Stimulated activated CD4-positive, alpha-beta T cell treated with anti-CD3 and anti-CD28 coated beads, Interleukin-1b, Interleukin-23, amount 100 ng/mL, for 24 hours (primary cell): Measurements from ENCODE around the gene HNMT.
"Not testable (repeated sequence)": the region's sequence is repeated elsewhere in the genome, so short reads cannot be mapped to it uniquely, and the experiment has no call there.

Source experiments
- DNase-seq, 4 experiments: peaks; one replicate each; pipeline ENCODE4 v3.0.0-alpha.2; 2020; ENCODE audit warnings: low read depth in 4 of 4, low spot score in 1 of 4

HNMT gene

DNA sequence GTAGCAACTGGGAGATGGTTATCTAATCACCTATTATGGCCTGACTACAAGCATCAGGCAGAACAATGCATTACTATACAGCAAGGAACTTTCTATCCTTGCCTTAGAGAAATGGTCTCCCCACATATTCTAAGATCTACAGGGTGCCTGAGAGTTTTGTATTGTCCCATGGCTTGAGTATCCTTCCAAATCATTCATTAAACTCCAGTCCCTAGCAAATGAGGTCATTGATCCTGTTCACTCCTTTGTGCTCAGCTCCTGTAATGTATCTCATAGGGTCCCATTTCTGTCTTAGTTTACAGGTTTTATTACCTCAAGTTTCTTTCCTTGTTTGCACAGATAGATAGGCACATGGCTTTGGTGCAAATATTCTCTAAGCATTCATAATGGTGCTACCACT is 9.0 kb downstream of the HNMT start:
- no peak for DNase-seq

- DNase-seq: no peak
Observed at GRCh38 chr2:137975280-137976271, 11.3 kb downstream of the HNMT start.

DNA sequence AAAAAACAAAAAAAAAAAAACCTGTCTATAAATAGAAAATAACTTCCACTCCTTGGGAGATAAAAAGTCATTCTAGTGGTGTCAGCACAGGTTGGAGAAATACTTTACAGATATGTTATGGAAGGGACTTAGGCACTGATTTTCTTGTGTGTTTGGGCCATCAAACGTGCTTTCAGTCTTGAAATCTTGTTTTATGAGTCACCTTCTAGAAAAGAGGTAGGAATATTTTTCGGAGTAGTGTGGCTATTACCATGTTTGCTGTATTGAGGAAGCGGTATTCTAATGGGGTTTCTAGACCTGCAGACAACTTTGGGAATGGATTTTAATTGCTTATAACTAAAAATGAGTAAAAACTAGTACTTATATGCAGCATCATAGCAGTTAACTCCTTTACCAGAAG is 12.0 kb downstream of the HNMT start:
- no peak for DNase-seq

DNA sequence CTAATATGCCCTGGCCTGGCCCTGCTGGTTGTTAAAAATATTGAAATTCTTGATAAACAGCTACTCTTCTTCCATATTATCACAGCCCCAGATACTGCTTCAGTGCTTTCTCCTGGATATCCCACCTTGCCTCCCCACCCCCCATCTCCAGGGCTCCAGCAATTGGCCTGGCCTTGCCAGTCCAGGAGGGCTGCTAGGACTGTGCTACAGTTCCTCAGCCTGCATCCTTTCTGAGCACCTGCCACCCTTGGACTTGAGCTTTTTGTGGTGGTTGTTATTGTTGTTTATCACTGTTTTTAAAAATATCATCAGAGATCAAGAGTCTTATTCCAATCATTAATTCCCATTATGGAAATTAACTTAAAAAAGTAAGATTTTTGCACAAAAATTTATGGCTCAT is 13.5 kb downstream of the HNMT start:
- no peak for DNase-seq

DNA sequence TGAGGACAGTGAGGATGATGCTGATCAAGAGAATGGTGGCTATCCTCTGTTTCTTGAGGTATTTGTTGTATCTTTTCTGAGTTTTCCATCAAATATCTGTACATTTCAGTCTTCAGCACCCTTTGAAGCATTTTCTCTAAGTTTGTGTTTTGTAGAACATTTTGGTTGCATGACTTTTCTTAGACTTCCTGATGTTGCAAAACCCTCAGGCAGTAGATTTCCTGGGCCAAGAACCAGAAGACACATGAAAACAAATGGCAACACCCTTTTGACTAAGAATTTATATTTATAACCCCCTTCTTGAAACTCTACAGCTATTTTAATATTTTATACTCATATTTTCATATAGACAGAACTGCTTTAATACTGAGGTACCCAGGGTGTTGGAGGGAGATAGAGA is 16.2 kb downstream of the HNMT start:
- no peak for DNase-seq

DNA sequence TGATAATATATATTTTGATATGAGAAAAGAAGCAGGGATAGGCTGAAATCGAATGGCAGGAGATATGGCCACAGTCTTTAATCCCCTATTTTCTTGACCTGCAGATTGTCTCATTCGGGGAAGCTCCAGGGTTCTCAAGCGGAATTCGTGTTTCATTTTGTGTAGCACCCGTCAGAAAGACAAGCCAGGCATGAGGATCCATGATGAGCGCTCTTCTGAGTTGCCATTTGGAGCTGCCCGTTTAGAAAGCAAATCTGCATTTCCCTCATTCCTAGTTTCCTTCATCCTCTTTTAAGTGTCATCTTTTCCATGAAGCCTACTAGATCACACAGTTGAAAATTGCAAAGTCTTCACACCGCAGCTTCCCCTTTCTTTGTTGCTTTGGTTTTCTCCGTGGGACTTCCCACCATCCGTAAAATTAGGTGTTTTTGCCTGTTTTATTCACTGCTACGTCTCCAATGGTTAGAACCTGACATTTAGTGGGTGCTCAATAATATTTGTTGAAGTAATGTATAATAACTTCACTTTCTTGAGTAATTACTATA is 16.9 kb downstream of the HNMT start:
- no peak for DNase-seq

GRCh38 chr2:137983581-137983980 is 19.3 kb downstream of the HNMT start:
- DNase-seq: no peak

DNA sequence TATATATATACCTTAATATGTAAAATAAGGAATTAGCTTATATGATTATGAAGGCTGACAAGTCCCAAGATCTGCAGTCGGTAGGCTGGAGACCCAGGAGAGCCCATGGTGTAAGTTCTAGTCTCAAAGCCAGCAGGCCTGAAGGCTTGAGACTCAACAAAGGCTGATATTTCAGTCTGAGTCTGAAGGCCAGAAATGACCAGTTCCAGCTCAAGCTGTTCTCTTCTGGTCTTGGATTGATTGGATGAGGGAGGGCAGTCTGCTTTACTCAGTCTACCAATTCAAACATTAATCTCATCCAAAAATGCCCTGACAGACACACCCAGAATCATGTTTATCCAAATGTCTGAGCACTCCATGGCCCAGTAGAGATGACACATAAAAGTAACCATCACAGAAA is 22.0 kb downstream of the HNMT start:
- DNase-seq: no peak

GRCh38 chr2:137987011-137987410 is 22.7 kb downstream of the HNMT start:
- no peak for DNase-seq

DNA sequence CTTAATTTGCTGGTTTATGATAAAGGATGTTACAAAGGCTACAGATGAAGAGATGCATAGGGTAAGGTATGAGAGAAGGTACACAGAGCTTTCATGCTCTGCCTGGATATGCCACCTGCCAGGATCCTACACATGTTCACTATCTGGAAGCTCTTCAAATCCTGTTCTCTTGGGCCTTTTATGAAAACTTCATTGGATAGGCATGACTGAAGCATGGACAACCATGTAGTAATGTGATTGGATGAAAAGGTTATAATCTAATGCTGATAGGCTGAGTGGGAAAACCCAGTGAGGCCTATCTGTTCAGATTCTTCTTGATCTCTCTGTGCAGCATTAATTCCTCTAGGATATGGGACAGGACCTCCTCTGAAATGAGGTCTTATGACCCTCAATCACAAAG is 26.8 kb downstream of the HNMT start:
- no peak for DNase-seq

DNA sequence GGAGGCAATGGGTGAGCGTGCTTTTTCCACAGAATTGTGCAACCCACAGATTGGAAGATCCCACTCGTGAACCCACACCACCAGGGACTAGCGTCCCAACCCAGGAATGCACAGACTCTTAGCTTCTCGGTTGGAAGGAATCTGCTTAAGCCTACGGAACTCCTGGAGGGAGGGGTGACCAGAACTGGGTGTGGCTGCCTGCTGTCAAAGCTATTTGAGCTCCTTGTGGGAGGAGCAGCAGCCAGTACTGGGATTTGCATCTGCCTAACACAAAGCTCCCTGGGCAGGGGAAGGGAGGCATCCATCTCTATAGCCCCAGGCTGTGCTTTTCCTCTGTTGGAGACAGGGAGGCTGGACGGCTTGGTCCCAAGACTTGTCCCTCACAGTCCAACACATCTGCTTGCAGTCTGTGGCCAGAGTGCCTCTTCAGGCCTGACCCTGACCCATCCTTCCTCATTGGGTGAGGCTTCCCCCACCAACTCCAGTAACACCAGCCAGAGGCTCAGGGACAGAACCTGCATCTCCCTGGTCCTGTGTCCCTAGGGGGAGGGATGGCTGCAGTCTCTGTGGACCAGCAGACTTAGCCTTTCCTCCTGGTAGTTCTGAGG is 27.9 kb downstream of the HNMT start:
- no peak for DNase-seq

GRCh38 chr2:137993715-137994476 is 29.6 kb downstream of the HNMT start:
- not testable (repeated sequence) for DNase-seq

- DNase-seq: not testable (repeated sequence)
Observed at GRCh38 chr2:137995368-137995767, 31.1 kb downstream of the HNMT start.

GRCh38 chr2:137996158-137996557 is 31.9 kb downstream of the HNMT start:
- not testable (repeated sequence) for DNase-seq

- no peak for DNase-seq
Observed at GRCh38 chr2:137997733-137998132, 33.5 kb downstream of the HNMT start.

DNA sequence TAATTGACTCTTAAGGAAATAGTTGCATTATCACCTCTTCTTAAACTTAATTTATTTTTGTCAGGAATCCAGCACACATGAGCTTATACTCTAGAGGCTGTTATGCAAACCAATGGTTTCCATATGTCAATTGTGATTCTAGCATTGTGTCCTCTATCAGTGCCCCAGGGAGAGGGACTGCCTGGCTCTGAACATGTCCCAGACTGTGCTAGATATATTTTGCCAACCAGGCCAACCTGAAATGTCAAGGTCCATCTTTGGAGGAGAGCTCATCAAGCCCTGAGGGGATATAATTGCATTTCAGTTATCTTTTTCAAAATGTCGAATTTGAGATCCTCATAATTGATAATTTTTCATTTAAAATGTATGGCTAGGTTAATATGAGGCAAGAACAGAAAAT is 34.2 kb downstream of the HNMT start:
- no peak for DNase-seq

DNA sequence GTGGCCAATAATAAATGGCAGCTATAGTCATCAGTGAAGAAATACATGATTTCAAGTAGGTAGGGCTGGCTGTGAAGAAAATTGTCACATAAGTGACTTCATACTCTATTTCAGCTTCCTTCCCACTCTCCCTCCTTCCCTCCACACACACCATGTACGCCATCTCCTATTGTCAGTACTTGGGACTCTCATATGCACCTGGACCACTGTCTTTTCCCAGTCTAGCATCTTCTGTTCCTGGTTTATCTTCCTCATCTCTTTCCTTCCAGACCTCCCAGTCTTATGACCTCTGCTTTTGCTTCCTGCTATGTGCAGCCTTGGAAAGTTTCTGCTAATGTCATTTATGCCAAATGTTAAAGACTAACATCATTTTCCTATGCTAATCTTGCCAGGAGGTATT is 35.0 kb downstream of the HNMT start:
- no peak for DNase-seq

GRCh38 chr2:138000009-138000408 is 35.7 kb downstream of the HNMT start:
- DNase-seq: no peak

DNA sequence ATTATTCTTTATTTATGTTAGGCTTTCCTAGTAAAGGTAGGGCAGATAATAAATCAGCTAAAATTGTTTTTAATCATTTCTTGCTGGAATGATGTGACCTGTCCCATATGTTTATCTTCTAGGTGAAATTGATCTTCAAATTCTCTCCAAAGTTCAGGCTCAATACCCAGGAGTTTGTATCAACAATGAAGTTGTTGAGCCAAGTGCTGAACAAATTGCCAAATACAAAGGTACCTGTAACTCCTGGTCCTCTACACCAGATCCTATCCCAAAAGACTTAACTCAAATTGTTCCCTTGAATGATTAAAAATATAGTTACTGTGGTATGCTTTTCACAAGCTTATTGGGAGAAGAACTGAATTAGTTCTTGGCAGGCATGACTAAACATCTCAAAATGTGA is 36.5 kb downstream of the HNMT start:
- DNase-seq: no peak

DNA sequence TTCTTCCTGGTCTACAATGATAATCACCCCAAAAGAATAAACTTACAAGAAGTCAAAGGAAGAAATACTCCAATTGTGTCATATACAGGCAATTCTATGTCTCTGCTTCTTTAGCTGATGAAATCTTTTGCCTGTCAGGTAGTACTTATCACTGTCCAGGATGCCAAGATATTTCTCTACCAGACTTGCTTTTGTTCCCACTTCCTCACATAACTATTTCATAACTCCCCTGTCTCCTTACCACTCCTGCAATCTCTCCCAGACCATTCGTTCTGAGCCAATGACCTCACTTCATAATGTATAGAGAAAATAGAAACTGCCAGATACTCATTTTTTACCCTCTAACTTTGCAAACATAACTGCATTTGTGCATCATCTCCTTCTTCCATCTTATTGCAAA is 39.1 kb downstream of the HNMT start:
- DNase-seq: no peak

- DNase-seq: no peak
Observed at GRCh38 chr2:138007431-138007830, 43.2 kb downstream of the HNMT start.

- DNase-seq: no peak
Observed at GRCh38 chr2:138009622-138010021, 45.3 kb downstream of the HNMT start.
